NCI-H524 (cell line): ENCODE results near the gene EGFR.
A peak's percentile ranks its signal among the peaks of the same experiment; 100 is the strongest.

ENCODE experiments used
- DNase-seq, 2 experiments: peaks; one replicate each; lab custom pipeline; 2025; lab: John Stamatoyannopoulos, UW

Gene EGFR

GRCh38 chr7:55127622-55128081 is 108.8 kb downstream of the EGFR start:
- DNase-seq: no peak

- no peak for DNase-seq
Measured at GRCh38 chr7:55128693-55129394, 110.0 kb downstream of the EGFR start.

GRCh38 chr7:55129541-55130394 is 111.0 kb downstream of the EGFR start:
- DNase-seq: no peak

GRCh38 chr7:55130395-55131141 is 111.8 kb downstream of the EGFR start:
- no peak for DNase-seq

- DNase-seq: no peak
Measured at GRCh38 chr7:55131142-55131929, 112.5 kb downstream of the EGFR start.

- DNase-seq: no peak
Measured at GRCh38 chr7:55132550-55132889, 113.7 kb downstream of the EGFR start.

- DNase-seq: no peak
Measured at GRCh38 chr7:55132890-55133551, 114.2 kb downstream of the EGFR start.

- DNase-seq: no peak
Measured at GRCh38 chr7:55133630-55134358, 115.0 kb downstream of the EGFR start.

GRCh38 chr7:55134359-55134725 is 115.5 kb downstream of the EGFR start:
- no peak for DNase-seq

GRCh38 chr7:55134786-55135185 is 116.0 kb downstream of the EGFR start:
- DNase-seq: no peak

- no peak for DNase-seq
Measured at GRCh38 chr7:55135462-55135861, 116.6 kb downstream of the EGFR start.

- no peak for DNase-seq
Measured at GRCh38 chr7:55138663-55139062, 119.8 kb downstream of the EGFR start.

- DNase-seq: no peak
Measured at GRCh38 chr7:55140221-55140940, 121.6 kb downstream of the EGFR start.

GRCh38 chr7:55140941-55141278 is 122.1 kb downstream of the EGFR start:
- no peak for DNase-seq

- DNase-seq: no peak
Measured at GRCh38 chr7:55142919-55143600, 124.2 kb downstream of the EGFR start.

- peak in 1 of 2 experiments; percentile 3 for DNase-seq
Measured at GRCh38 chr7:55144333-55145317, 125.8 kb downstream of the EGFR start.

- no peak for DNase-seq
Measured at GRCh38 chr7:55145606-55146005, 126.8 kb downstream of the EGFR start.

- DNase-seq: no peak
Measured at GRCh38 chr7:55147101-55147500, 128.3 kb downstream of the EGFR start.
